Glutamatergic neuron (in vitro differentiated cells): Measurements from ENCODE around the gene CSTF2T. TPM values are rescaled to one million over a fixed set of nuclear protein-coding genes. Genes with fewer than 3 reads are reported as not detected.

ENCODE experiments used
- DNase-seq: peaks from one replicate; pipeline ENCODE4 v3.0.0; 2022
- H3K27ac Mint-ChIP-seq: one replicate; pipeline ENCODE4 v1.8.0; 2020; ENCODE audit warnings: mild to moderate bottlenecking, mixed read lengths, inconsistent platforms; ENCODE audit not compliant: unreplicated experiment
- H3K27me3 Mint-ChIP-seq: one replicate; pipeline ENCODE4 v1.8.0; 2020; ENCODE audit warnings: mild to moderate bottlenecking, moderate library complexity, mixed read lengths, inconsistent platforms; ENCODE audit not compliant: unreplicated experiment
- H3K36me3 Mint-ChIP-seq: one replicate; pipeline ENCODE4 v1.8.0; 2020; ENCODE audit warnings: mild to moderate bottlenecking, mixed read lengths, inconsistent platforms; ENCODE audit not compliant: unreplicated experiment
- H3K4me1 Mint-ChIP-seq: one replicate; pipeline ENCODE4 v1.8.0; 2020; ENCODE audit warnings: mild to moderate bottlenecking, low read depth, mixed read lengths, inconsistent platforms; ENCODE audit not compliant: unreplicated experiment
- H3K4me3 Mint-ChIP-seq: one replicate; pipeline ENCODE4 v1.8.0; 2020; ENCODE audit warnings: mild to moderate bottlenecking, mixed read lengths, inconsistent platforms; ENCODE audit not compliant: unreplicated experiment
- H3K9me3 Mint-ChIP-seq: one replicate; pipeline ENCODE4 v1.8.0; 2020; ENCODE audit warnings: mild to moderate bottlenecking, moderate library complexity, mixed read lengths, inconsistent platforms; ENCODE audit not compliant: unreplicated experiment
- total RNA-seq: library from RNA; stranded (reverse); fragmentation: NEBNext Ultra II Directional; extraction: Animal tissue kit (Norgen Biotek cat#: 25700); gene quantifications from one replicate; pipeline ENCODE4 v1.2.1, GENCODE V29; 2021; ENCODE audit not compliant: unreplicated experiment
- TF ChIP-seq, protein P1 (sequence below): fragments of 200-600 bp; sonication (generic); IDR thresholded peaks from one replicate; pipeline ENCODE4 v1.5.0; 2021; ENCODE audit not compliant: partially characterized antibody, unreplicated experiment

The CSTF2T gene
- total RNA-seq, 1 donor from 2014 or later: 22.7 TPM

DNA sequence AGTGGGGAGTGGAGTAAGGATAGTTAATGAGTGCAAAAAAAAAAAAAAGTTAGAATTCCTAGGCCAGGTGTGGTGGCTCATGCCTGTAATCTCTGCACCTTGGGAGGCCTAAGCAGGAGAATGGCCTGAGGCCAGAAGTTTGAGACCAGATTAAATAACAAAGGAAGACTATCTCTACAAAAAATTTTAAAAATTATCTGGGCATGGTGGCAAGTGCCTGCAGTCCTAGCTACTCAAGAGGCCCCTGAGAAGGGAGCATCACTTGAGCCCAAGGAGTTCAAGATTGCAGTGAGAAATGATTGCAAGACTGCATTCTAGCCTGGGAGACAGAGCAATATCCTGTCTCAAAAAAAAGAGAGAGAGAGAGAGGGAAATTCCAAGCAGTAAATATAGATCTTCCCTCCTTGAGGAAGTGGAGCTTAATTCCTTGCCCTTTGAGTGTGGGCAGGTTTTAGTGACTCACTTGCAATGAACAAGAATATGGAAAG lies 19.5 kb upstream of the CSTF2T start:
- H3K9me3 Mint-ChIP-seq: peaks cover 2% of the 10 kb centered on the region
- H3K27me3 Mint-ChIP-seq: peaks cover 5% of the 10 kb centered on the region
- no peaks in the 10 kb centered on the region for H3K36me3 Mint-ChIP-seq
- no peak overlapping the region for H3K27ac Mint-ChIP-seq
- TF ChIP-seq, protein P1, sequence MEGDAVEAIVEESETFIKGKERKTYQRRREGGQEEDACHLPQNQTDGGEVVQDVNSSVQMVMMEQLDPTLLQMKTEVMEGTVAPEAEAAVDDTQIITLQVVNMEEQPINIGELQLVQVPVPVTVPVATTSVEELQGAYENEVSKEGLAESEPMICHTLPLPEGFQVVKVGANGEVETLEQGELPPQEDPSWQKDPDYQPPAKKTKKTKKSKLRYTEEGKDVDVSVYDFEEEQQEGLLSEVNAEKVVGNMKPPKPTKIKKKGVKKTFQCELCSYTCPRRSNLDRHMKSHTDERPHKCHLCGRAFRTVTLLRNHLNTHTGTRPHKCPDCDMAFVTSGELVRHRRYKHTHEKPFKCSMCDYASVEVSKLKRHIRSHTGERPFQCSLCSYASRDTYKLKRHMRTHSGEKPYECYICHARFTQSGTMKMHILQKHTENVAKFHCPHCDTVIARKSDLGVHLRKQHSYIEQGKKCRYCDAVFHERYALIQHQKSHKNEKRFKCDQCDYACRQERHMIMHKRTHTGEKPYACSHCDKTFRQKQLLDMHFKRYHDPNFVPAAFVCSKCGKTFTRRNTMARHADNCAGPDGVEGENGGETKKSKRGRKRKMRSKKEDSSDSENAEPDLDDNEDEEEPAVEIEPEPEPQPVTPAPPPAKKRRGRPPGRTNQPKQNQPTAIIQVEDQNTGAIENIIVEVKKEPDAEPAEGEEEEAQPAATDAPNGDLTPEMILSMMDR: no peak
- no peaks in the 10 kb centered on the region for H3K4me1 Mint-ChIP-seq
- DNase-seq: no peak
- no peak overlapping the region for H3K4me3 Mint-ChIP-seq

DNA sequence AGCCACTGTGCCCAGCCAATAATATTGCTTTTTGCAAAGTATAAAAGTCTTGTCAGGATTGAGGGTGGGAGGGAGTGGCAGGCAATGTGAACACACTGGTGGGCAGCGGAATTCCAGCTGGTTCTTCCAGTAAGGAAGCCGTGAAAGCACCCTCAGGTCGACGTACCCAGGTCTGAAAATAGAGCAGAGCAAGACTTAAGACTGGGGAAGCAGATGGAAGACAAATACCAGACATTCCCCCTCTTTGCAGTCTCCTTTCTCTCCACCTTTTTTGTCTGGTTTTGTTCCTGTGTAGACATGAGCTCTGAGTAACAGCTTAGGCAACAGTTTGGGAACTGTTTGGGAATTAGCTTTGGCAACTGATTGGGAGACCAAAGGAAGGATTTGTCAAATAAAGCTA lies 17.6 kb upstream of the CSTF2T start:
- H3K9me3 Mint-ChIP-seq: no peaks in the 10 kb centered on the region
- no peak overlapping the region for H3K4me3 Mint-ChIP-seq

DNA sequence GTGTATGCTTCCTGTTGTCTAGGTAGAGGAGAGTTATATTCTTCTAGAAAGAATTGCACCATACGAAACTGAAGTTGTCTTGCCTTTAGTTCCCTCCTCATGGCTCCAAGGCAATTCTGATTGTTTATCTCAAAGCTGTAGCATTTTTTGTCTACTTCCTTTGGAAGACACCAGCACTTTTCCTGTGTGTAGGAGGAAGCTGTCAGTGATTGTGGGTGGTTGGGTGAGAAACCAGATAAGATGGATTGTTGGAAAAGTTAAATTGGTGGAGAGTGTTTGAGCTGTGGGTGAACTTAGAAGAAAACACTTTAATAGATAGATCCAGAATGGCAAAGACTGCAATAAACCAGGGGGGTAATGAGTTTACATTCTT lies 12.1 kb upstream of the CSTF2T start:
- TF ChIP-seq, protein P1: no peak
- H3K4me3 Mint-ChIP-seq: no peak overlapping the region
- no peak overlapping the region for H3K27ac Mint-ChIP-seq
- H3K4me1 Mint-ChIP-seq: peaks cover 3% of the 10 kb centered on the region
- no peaks in the 10 kb centered on the region for H3K36me3 Mint-ChIP-seq
- peaks cover 2% of the 10 kb centered on the region for H3K27me3 Mint-ChIP-seq
- no peak for DNase-seq
- H3K9me3 Mint-ChIP-seq: no peaks in the 10 kb centered on the region

More for the DNA sequence above, 17.6 kb upstream of the CSTF2T start:
- peaks cover 5% of the 10 kb centered on the region for H3K27me3 Mint-ChIP-seq
- H3K4me1 Mint-ChIP-seq: no peaks in the 10 kb centered on the region
- H3K36me3 Mint-ChIP-seq: no peaks in the 10 kb centered on the region
- no peak for DNase-seq
- H3K27ac Mint-ChIP-seq: no peak overlapping the region
- TF ChIP-seq, protein P1: no peak

DNA sequence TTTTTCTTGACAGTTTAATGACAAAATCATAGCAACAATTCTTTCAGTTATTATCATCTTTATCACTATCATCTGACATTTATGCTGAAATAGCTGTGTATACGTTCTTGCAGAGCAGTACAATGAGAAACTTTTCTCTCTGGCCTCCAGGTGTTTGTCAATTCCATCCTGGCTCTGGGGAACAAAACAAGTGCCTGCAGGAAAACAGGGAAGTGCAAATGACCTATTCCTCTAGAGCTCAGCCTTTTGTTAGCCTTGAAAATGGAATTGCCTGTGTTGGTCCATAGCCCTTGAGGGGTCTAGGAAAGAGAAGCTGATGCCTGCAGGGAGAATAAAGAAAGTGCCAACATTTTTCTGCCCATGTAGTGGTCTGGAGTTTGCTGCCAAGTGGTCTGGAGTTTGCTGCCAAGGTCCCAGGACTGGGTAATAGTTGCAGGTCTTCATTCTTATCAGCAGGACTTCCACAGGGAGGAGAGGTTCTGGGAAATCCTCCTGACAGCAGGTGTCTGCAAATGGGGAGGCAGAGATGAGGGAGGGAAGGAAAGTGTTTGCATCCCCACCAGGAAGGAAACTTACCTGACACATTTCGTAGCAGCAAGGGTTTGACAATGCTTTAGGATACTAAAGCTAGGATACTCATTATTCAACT lies 10.1 kb upstream of the CSTF2T start:
- TF ChIP-seq, protein P1: no peak

DNA sequence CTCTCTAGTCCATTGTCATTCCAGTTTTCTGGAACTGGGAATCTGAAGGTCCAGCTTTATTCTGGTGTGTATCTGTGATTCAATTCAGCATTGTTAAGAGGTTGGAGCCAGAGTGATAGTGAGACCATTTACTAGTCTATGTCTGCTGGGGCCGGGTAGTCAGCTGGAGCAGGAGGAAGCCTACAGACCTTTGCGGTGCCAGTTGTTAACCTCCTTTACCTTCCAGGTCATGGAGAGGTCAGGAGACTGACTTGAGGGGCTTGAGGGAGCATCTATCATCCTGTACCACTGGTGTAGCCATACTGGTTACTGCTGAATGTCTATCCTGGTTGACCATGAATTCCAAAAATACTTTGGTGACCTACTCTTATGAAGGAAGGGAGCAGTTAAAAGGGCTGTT lies 9.2 kb upstream of the CSTF2T start:
- H3K4me1 Mint-ChIP-seq: peaks cover 3% of the 10 kb centered on the region

More for the DNA sequence above, 10.1 kb upstream of the CSTF2T start:
- Mint-ChIP-seq H3K36me3 (no peaks in the 10 kb centered on the region), H3K27ac (no peak overlapping the region), H3K4me1 (peaks cover 3% of the 10 kb centered on the region), H3K9me3 (no peaks in the 10 kb centered on the region), H3K4me3 (no peak overlapping the region), H3K27me3 (peaks cover 2% of the 10 kb centered on the region)
- DNase-seq: no peak

More for the DNA sequence above, 9.2 kb upstream of the CSTF2T start:
- TF ChIP-seq, protein P1: no peak
- Mint-ChIP-seq H3K27me3 (peaks cover 2% of the 10 kb centered on the region), H3K4me3 (no peak overlapping the region), H3K36me3 (no peaks in the 10 kb centered on the region), H3K27ac (no peak overlapping the region), H3K9me3 (no peaks in the 10 kb centered on the region)
- DNase-seq: no peak
